ENCODE measurements around the gene ABTB2. TPM values are rescaled to one million over a fixed set of nuclear protein-coding genes. Genes with fewer than 3 reads are reported as not detected.

Gene ABTB2
- polyA plus RNA-seq, 1 donor from 2014 or later, result 0.68 TPM

GRCh38 chr11:34382532-34383276 lies 24.9 kb upstream of the ABTB2 start:
- Histone ChIP-seq H4K20me1 (ENCODE audit: insufficient read depth) (no peaks in the 10 kb centered on the region), H3K27ac (ENCODE audit: low read length) (no peak overlapping the region), H2AFZ (ENCODE audit: low read depth, low read length) (no peak overlapping the region), H3K4me2 (ENCODE audit: low read length) (no peak overlapping the region), H3K36me3 (ENCODE audit: insufficient read depth, low read length) (no peaks in the 10 kb centered on the region), H3K79me2 (replicated peaks; ENCODE audit: insufficient read depth, low read length) (no peaks in the 10 kb centered on the region), H3F3A (ENCODE audit: insufficient read depth, low read length, poor library complexity, severe bottlenecking) (no peaks in the 10 kb centered on the region), H3K27me3 (ENCODE audit: insufficient read depth, low read depth, low read length) (no peaks in the 10 kb centered on the region), H3K4me3 (ENCODE audit: low read length) (no peak overlapping the region), H3K9me3 (ENCODE audit: low read length) (no peaks in the 10 kb centered on the region), H3K9me2 (ENCODE audit: insufficient read depth, low read length) (no peaks in the 10 kb centered on the region), H3K9ac (ENCODE audit: low read length) (no peak overlapping the region)
- no peak for TF ChIP-seq TAF1 (IDR thresholded peaks at IDR 0.05; ENCODE audit: low read depth)
- TF ChIP-seq CTCF (IDR thresholded peaks at IDR 0.05; ENCODE audit: poor library complexity, severe bottlenecking), result no peak
- no peak for TF ChIP-seq POLR2AphosphoS5 (IDR thresholded peaks at IDR 0.05)
- no peak for TF ChIP-seq EZH2 (IDR thresholded peaks at IDR 0.05; ENCODE audit: borderline replicate concordance, insufficient read depth, low read length, poor library complexity, severe bottlenecking)
- TF ChIP-seq SMC3 (conservative IDR thresholded peaks at IDR 0.05; ENCODE audit: poor library complexity), result no peak
- no peak for TF ChIP-seq MXI1 (conservative IDR thresholded peaks at IDR 0.05; ENCODE audit: poor library complexity, severe bottlenecking)
- no peak for TF ChIP-seq RAD21 (conservative IDR thresholded peaks at IDR 0.05)
- TF ChIP-seq REST (IDR thresholded peaks at IDR 0.05; ENCODE audit: borderline replicate concordance), result no peak
- TF ChIP-seq EP300 (conservative IDR thresholded peaks at IDR 0.05; ENCODE audit: poor library complexity, severe bottlenecking), result no peak

GRCh38 chr11:34381775-34382174 lies 24.0 kb upstream of the ABTB2 start:
- Histone ChIP-seq H3F3A (ENCODE audit: insufficient read depth, low read length, poor library complexity, severe bottlenecking) (no peaks in the 10 kb centered on the region), H3K9ac (ENCODE audit: low read length) (no peak overlapping the region), H4K20me1 (ENCODE audit: insufficient read depth) (no peaks in the 10 kb centered on the region), H3K79me2 (replicated peaks; ENCODE audit: insufficient read depth, low read length) (no peaks in the 10 kb centered on the region), H3K4me2 (ENCODE audit: low read length) (no peak overlapping the region), H3K27ac (ENCODE audit: low read length) (no peak overlapping the region), H3K9me3 (ENCODE audit: low read length) (no peaks in the 10 kb centered on the region), H3K4me3 (ENCODE audit: low read length) (no peak overlapping the region), H2AFZ (ENCODE audit: low read depth, low read length) (no peak overlapping the region), H3K36me3 (ENCODE audit: insufficient read depth, low read length) (no peaks in the 10 kb centered on the region), H3K9me2 (ENCODE audit: insufficient read depth, low read length) (no peaks in the 10 kb centered on the region), H3K27me3 (ENCODE audit: insufficient read depth, low read depth, low read length) (no peaks in the 10 kb centered on the region)
- TF ChIP-seq REST (IDR thresholded peaks at IDR 0.05; ENCODE audit: borderline replicate concordance) (no peak), POLR2AphosphoS5 (IDR thresholded peaks at IDR 0.05) (no peak), RAD21 (conservative IDR thresholded peaks at IDR 0.05) (no peak), EZH2 (IDR thresholded peaks at IDR 0.05; ENCODE audit: borderline replicate concordance, insufficient read depth, low read length, poor library complexity, severe bottlenecking) (no peak), TAF1 (IDR thresholded peaks at IDR 0.05; ENCODE audit: low read depth) (no peak), CTCF (IDR thresholded peaks at IDR 0.05; ENCODE audit: poor library complexity, severe bottlenecking) (no peak), MXI1 (conservative IDR thresholded peaks at IDR 0.05; ENCODE audit: poor library complexity, severe bottlenecking) (no peak), EP300 (conservative IDR thresholded peaks at IDR 0.05; ENCODE audit: poor library complexity, severe bottlenecking) (no peak), SMC3 (conservative IDR thresholded peaks at IDR 0.05; ENCODE audit: poor library complexity) (no peak)

Data from neural cell (in vitro differentiated cells).